ENCODE measurements around the gene SPINK4. TPM values are rescaled to one million over a fixed set of nuclear protein-coding genes. Genes with fewer than 3 reads are reported as not detected.

The SPINK4 gene
- total RNA-seq, 1 experiment from 2014 or later, result not detected

DNA sequence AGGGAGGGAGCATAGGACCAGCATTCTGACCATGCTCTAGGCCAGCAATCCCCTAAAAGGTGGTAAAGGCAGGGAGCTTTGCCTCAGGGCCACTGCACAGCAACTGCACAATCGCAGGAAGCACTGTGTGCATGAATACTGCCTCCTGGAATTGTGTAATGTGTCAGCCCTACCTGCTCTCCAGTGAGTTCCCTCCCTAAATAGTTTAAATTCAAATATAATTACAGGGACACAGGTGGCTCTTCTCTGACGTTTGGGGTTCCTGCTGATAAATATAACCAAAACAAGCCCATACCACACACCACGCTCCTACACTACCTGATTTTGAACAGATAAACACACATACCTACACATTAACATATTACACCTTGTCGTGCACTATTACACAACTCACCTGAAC, 15.5 kb downstream of the SPINK4 start:
- Histone ChIP-seq H3K4me1 (ENCODE audit: control insufficient read depth in 1 of 2, insufficient read depth in 2 of 2, low read length in 2 of 2) (no peaks in the 10 kb centered on the region), H3K9me2 (ENCODE audit: insufficient read depth) (no peaks in the 10 kb centered on the region), H3K9me3 (ENCODE audit: control insufficient read depth in 1 of 2, insufficient read depth in 1 of 2, low read depth in 1 of 2, low read length in 2 of 2) (no peaks in the 10 kb centered on the region), H3K4me3 (replicated peaks in 1 of 2; ENCODE audit: low read depth in 1 of 2, low read length in 2 of 2) (no peak overlapping the region), H3K27me3 (ENCODE audit: insufficient read depth, low read length) (no peaks in the 10 kb centered on the region), H3K27ac (ENCODE audit: low read depth, low read length) (no peak overlapping the region), H4K20me1 (ENCODE audit: insufficient read depth) (no peaks in the 10 kb centered on the region), H2AFZ (ENCODE audit: low read depth, low read length, poor library complexity, severe bottlenecking) (no peak overlapping the region), H3K4me2 (ENCODE audit: low read length) (no peak overlapping the region), H3K9ac (ENCODE audit: low read length) (no peak overlapping the region), H3K36me3 (ENCODE audit: control insufficient read depth in 1 of 2, insufficient read depth in 2 of 2, low read length in 2 of 2) (peaks cover 55 to 68% of the 10 kb centered on the region in 2 experiments), H3K79me2 (ENCODE audit: insufficient read depth, low read length) (peaks cover 9% of the 10 kb centered on the region; the same call in 1 of the 2 replicates)
- BruUV-seq (replicated peaks), result no TSS peak
- ChIA-PET CTCF (no interaction called here), RAD21 (ENCODE audit: low non-redundant PET in 1 of 2, low total read pairs in 2 of 2, uncharacterized antibody in 2 of 2, unreplicated experiment in 2 of 2) (no interaction called here), POLR2A (no interaction called here)
- DNase-seq (ENCODE audit: low read depth, low spot score) (no peak), ATAC-seq (no peak)
- intact Hi-C loops (cut with micrococcal nuclease), result no loop called here
- TF ChIP-seq FOSL1 (IDR thresholded peaks at IDR 0.05; ENCODE audit: low read depth) (no peak), EGR1 (IDR thresholded peaks at IDR 0.05; ENCODE audit: low read depth) (no peak), POLR2A (IDR thresholded peaks at IDR 0.05; ENCODE audit: borderline replicate concordance, extremely low read depth, insufficient read depth, insufficient read length) (no peak)
- TF ChIP-seq, protein P1, sequence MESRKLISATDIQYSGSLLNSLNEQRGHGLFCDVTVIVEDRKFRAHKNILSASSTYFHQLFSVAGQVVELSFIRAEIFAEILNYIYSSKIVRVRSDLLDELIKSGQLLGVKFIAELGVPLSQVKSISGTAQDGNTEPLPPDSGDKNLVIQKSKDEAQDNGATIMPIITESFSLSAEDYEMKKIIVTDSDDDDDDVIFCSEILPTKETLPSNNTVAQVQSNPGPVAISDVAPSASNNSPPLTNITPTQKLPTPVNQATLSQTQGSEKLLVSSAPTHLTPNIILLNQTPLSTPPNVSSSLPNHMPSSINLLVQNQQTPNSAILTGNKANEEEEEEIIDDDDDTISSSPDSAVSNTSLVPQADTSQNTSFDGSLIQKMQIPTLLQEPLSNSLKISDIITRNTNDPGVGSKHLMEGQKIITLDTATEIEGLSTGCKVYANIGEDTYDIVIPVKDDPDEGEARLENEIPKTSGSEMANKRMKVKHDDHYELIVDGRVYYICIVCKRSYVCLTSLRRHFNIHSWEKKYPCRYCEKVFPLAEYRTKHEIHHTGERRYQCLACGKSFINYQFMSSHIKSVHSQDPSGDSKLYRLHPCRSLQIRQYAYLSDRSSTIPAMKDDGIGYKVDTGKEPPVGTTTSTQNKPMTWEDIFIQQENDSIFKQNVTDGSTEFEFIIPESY (IDR thresholded peaks at IDR 0.05; ENCODE audit: extremely low read depth, insufficient replicate concordance, low read length), result no peak

DNA sequence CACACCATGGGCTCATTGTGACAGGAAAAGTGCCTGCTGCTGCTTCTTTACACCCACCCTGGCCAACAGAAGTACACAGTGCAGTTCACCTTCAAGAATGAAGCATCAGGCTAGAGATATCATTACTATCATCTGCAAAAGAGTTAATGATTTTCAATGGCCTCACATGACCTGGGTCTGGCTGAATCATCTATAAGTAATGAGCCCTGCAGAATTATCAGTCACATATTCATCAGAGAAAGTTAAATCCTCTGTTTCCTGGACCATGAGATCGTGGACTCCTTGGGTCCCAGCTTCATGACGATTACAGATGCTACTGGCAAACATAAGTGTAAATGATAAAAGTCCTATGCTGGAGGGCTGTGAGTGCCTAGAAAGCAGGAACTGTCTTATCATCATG, 16.3 kb downstream of the SPINK4 start:
- H3K27me3 ChIP-seq (ENCODE audit: insufficient read depth, low read length), result no peaks in the 10 kb centered on the region
- H2AFZ ChIP-seq (ENCODE audit: low read depth, low read length, poor library complexity, severe bottlenecking), result no peak overlapping the region
- DNase-seq (ENCODE audit: low read depth, low spot score) (no peak), ATAC-seq (no peak)
- no peak overlapping the region for H3K4me3 ChIP-seq (replicated peaks in 1 of 2; ENCODE audit: low read depth in 1 of 2, low read length in 2 of 2)
- H3K9ac ChIP-seq (ENCODE audit: low read length), result no peak overlapping the region
- BruUV-seq (replicated peaks), result no TSS peak
- TF ChIP-seq ELF1 (IDR thresholded peaks at IDR 0.05; ENCODE audit: borderline replicate concordance, low read depth) (no peak), ZNF274 (IDR thresholded peaks at IDR 0.05; ENCODE audit: low read depth, low read length) (no peak), SIN3A (IDR thresholded peaks at IDR 0.05; ENCODE audit: low read depth) (no peak), POLR2AphosphoS5 (IDR thresholded peaks at IDR 0.05; ENCODE audit: low read depth, low read length) (no peak), YY1 (IDR thresholded peaks at IDR 0.05; ENCODE audit: extremely low read depth, insufficient replicate concordance, low read depth, low read length) (no peak), EZH2phosphoT487 (IDR thresholded peaks at IDR 0.05; ENCODE audit: borderline replicate concordance) (no peak), ZFX (IDR thresholded peaks at IDR 0.05) (no peak), SRF (IDR thresholded peaks at IDR 0.05; ENCODE audit: low read depth) (no peak), EGR1 (IDR thresholded peaks at IDR 0.05; ENCODE audit: low read depth) (no peak)
- TF ChIP-seq, protein P2, sequence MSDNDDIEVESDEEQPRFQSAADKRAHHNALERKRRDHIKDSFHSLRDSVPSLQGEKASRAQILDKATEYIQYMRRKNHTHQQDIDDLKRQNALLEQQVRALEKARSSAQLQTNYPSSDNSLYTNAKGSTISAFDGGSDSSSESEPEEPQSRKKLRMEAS (IDR thresholded peaks at IDR 0.05), result no peak
- TF ChIP-seq, protein P3, sequence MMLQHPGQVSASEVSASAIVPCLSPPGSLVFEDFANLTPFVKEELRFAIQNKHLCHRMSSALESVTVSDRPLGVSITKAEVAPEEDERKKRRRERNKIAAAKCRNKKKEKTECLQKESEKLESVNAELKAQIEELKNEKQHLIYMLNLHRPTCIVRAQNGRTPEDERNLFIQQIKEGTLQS (IDR thresholded peaks at IDR 0.05), result no peak
- TF ChIP-seq, protein P4, sequence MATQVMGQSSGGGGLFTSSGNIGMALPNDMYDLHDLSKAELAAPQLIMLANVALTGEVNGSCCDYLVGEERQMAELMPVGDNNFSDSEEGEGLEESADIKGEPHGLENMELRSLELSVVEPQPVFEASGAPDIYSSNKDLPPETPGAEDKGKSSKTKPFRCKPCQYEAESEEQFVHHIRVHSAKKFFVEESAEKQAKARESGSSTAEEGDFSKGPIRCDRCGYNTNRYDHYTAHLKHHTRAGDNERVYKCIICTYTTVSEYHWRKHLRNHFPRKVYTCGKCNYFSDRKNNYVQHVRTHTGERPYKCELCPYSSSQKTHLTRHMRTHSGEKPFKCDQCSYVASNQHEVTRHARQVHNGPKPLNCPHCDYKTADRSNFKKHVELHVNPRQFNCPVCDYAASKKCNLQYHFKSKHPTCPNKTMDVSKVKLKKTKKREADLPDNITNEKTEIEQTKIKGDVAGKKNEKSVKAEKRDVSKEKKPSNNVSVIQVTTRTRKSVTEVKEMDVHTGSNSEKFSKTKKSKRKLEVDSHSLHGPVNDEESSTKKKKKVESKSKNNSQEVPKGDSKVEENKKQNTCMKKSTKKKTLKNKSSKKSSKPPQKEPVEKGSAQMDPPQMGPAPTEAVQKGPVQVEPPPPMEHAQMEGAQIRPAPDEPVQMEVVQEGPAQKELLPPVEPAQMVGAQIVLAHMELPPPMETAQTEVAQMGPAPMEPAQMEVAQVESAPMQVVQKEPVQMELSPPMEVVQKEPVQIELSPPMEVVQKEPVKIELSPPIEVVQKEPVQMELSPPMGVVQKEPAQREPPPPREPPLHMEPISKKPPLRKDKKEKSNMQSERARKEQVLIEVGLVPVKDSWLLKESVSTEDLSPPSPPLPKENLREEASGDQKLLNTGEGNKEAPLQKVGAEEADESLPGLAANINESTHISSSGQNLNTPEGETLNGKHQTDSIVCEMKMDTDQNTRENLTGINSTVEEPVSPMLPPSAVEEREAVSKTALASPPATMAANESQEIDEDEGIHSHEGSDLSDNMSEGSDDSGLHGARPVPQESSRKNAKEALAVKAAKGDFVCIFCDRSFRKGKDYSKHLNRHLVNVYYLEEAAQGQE (IDR thresholded peaks at IDR 0.05; ENCODE audit: low read depth), result no peak
- intact Hi-C loops (cut with micrococcal nuclease), result no loop called here
- RAD21 ChIA-PET (ENCODE audit: low non-redundant PET in 1 of 2, low total read pairs in 2 of 2, uncharacterized antibody in 2 of 2, unreplicated experiment in 2 of 2), result no interaction called here
- CTCF ChIA-PET, result no interaction called here
- POLR2A ChIA-PET, result no interaction called here
- H3K27ac ChIP-seq (ENCODE audit: low read depth, low read length), result no peak overlapping the region
- H3K4me2 ChIP-seq (ENCODE audit: low read length), result no peak overlapping the region
- H3K36me3 ChIP-seq (ENCODE audit: control insufficient read depth in 1 of 2, insufficient read depth in 2 of 2, low read length in 2 of 2), result peaks cover 63 to 75% of the 10 kb centered on the region in 2 experiments
- no peaks in the 10 kb centered on the region for H3K9me3 ChIP-seq (ENCODE audit: control insufficient read depth in 1 of 2, insufficient read depth in 1 of 2, low read depth in 1 of 2, low read length in 2 of 2)
- no peaks in the 10 kb centered on the region for H3K9me2 ChIP-seq (ENCODE audit: insufficient read depth)
- H3K4me1 ChIP-seq (ENCODE audit: control insufficient read depth in 1 of 2, insufficient read depth in 2 of 2, low read length in 2 of 2), result no peaks in the 10 kb centered on the region
- H3K79me2 ChIP-seq (ENCODE audit: insufficient read depth, low read length), result peaks cover 16% of the 10 kb centered on the region; the same call in 1 of the 2 replicates
- H4K20me1 ChIP-seq (ENCODE audit: insufficient read depth), result no peaks in the 10 kb centered on the region

Measured in HCT116 (cell line).